Activated CD8-positive, alpha-beta T cell treated with anti-CD3 and anti-CD28 coated beads for 36 hours (primary cell): ENCODE measurements around the gene CERS1. TPM values are rescaled to one million over a fixed set of nuclear protein-coding genes. Genes with fewer than 3 reads are reported as not detected.
A peak's percentile ranks its signal among the peaks of the same experiment; 100 is the strongest.

ENCODE experiments used
- ATAC-seq: fragments of 200-7000 bp; cut with Tn5 transposase; one replicate; pipeline ENCODE4 v1.10.0; 2021; ENCODE audit warnings: mild to moderate bottlenecking, moderate library complexity
- CTCF ChIA-PET: fragments of 350-600 bp; sonication (Branson Sonifier 250); formaldehyde crosslinking; loops from one replicate; lab custom pipeline; 2021; ENCODE audit warnings: antibody characterized with exemption; lab: Charles Lee
- POLR2A ChIA-PET: fragments of 350-600 bp; sonication (Branson Sonifier 250); formaldehyde crosslinking; loops from one replicate; lab custom pipeline; 2021; ENCODE audit warnings: antibody characterized with exemption; lab: Charles Lee
- DNase-seq: peaks from one replicate; pipeline ENCODE4 v3.0.0-alpha.2; 2020
- H3K27ac Mint-ChIP-seq: one replicate; pipeline ENCODE4 v1.8.0; 2021; ENCODE audit warnings: mild to moderate bottlenecking, mixed read lengths
- H3K27me3 Mint-ChIP-seq: one replicate; pipeline ENCODE4 v1.8.0; 2021; ENCODE audit warnings: mixed read lengths
- H3K36me3 Mint-ChIP-seq: one replicate; pipeline ENCODE4 v1.8.0; 2021; ENCODE audit warnings: low read depth, mixed read lengths
- H3K4me1 Mint-ChIP-seq: one replicate; pipeline ENCODE4 v1.8.0; 2021; ENCODE audit warnings: low read depth, mixed read lengths
- H3K4me3 Mint-ChIP-seq: one replicate; pipeline ENCODE4 v1.8.0; 2021; ENCODE audit warnings: mild to moderate bottlenecking, moderate library complexity, mixed read lengths
- H3K9me3 Mint-ChIP-seq: one replicate; pipeline ENCODE4 v1.8.0; 2021; ENCODE audit warnings: mixed read lengths
- intact Hi-C: fragments of 100-400 bp; cut with micrococcal nuclease; formaldehyde crosslinking; loops from one replicate; pipeline ENCODE4 v1.10.0; 2022
- total RNA-seq, 2 experiments: library from RNA; stranded (reverse); gene quantifications; one replicate each; pipeline ENCODE4 v1.2.3, GENCODE V29; 2021
- TF ChIP-seq, protein P1 (sequence below): fragments of 200-600 bp; IDR thresholded peaks from one replicate; pipeline ENCODE4 v1.8.0; 2022; ENCODE audit warnings: antibody characterized with exemption, mild to moderate bottlenecking

Gene CERS1
- total RNA-seq, 2 experiments from 2014 or later = 0.18 to 0.36 TPM

DNA sequence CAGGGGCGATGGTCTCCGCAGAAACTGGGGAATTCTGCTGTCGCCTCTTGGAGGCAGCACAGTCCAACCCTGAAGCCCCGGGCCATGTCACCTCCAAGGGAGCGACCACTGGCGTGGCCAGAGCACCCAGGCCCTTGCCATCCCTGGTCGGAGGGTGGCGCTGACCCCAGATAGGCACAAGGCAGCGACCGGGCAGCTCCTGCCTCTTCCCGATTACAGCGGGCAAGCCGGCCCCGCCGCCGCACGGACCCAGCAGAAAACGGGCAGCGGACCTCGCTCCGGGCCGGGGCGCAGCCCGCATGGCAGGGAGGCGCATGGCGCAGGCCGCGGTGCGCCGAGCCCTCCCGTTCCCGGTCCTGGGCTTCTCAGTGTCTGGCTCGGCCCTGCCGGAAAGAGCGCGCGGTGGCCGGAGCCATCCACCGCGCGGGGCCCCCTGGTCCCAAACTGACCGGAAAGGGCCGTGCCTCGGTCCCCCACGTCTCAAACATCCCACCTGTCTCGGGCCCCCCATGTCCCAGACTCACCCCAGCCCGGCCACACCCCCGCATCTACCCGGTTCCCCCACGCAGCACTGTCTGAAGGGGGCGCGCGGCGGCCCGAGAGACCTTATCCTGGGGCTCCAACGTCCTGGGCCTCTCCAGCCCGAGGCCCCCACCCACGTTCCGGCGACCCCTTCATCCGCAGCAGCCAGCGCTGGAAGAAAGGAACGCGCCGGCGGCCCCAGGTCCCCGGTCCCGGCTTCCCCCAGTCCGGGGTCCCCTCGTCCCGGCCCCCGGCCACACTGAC lies 727 bp downstream of the CERS1 start:
- TF ChIP-seq, protein P1, sequence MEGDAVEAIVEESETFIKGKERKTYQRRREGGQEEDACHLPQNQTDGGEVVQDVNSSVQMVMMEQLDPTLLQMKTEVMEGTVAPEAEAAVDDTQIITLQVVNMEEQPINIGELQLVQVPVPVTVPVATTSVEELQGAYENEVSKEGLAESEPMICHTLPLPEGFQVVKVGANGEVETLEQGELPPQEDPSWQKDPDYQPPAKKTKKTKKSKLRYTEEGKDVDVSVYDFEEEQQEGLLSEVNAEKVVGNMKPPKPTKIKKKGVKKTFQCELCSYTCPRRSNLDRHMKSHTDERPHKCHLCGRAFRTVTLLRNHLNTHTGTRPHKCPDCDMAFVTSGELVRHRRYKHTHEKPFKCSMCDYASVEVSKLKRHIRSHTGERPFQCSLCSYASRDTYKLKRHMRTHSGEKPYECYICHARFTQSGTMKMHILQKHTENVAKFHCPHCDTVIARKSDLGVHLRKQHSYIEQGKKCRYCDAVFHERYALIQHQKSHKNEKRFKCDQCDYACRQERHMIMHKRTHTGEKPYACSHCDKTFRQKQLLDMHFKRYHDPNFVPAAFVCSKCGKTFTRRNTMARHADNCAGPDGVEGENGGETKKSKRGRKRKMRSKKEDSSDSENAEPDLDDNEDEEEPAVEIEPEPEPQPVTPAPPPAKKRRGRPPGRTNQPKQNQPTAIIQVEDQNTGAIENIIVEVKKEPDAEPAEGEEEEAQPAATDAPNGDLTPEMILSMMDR = no peak
- ChIA-PET POLR2A (interaction anchor here (1.2 to 2.1 kb wide), 2 partner anchors 16 to 23 kb away, joined by 3 to 11 read pairs; partner anchors contain the start of genes COPE and DDX49), CTCF (no interaction called here)
- Mint-ChIP-seq H3K27me3 (peaks cover 28% of the 10 kb centered on the region), H3K27ac (no peak overlapping the region), H3K36me3 (peaks cover 2% of the 10 kb centered on the region), H3K4me1 (peaks cover 2% of the 10 kb centered on the region), H3K4me3 (peak overlapping the region; percentile 45), H3K9me3 (no peaks in the 10 kb centered on the region)
- intact Hi-C loops = no loop called here
- ATAC-seq = no peak
- peak; percentile 14 for DNase-seq

DNA sequence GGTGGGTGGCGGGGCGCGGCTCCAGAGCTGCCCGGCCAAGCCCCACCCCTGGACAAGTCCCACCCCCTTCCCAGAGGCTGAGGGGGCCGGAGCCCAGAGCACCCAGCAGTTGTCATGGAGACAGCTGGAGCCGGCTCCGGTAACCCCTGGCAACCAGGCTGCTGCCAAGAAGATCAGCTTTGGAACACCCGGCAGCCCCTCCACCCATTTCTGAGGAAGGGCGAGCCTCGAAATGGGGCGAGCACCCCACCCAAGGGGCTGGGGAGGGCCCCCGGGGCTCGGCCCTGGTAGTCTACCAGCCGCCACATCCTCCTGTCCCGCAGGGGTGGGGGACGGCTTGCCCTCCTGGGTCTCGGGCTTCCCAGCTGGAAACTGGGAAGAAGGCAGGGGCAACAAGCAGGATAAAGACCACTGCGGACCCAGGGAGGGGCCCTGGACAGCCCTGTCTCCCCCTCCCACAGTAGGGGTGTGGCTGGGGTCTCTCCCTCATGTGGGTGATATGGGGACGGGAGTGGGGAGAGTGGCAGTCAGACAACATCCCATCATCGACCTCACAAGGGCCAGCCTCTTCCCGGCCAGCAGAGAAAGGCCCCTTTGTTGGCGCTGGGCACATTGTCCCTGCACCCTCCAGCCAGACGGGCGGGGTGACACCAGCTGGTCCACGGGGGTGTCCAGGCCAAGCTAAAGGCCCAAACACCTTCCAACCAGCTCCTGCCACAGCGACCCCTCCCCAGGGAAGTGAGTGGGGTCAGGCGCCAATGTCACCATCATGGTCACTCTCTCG lies 1.5 kb downstream of the CERS1 start:
- peaks cover 28% of the 10 kb centered on the region for H3K27me3 Mint-ChIP-seq
- POLR2A ChIA-PET = interaction anchor here (2.1 kb wide), 1 partner anchor 24 kb away, joined by 11 read pairs; the partner anchor contains the start of genes COPE and DDX49

DNA sequence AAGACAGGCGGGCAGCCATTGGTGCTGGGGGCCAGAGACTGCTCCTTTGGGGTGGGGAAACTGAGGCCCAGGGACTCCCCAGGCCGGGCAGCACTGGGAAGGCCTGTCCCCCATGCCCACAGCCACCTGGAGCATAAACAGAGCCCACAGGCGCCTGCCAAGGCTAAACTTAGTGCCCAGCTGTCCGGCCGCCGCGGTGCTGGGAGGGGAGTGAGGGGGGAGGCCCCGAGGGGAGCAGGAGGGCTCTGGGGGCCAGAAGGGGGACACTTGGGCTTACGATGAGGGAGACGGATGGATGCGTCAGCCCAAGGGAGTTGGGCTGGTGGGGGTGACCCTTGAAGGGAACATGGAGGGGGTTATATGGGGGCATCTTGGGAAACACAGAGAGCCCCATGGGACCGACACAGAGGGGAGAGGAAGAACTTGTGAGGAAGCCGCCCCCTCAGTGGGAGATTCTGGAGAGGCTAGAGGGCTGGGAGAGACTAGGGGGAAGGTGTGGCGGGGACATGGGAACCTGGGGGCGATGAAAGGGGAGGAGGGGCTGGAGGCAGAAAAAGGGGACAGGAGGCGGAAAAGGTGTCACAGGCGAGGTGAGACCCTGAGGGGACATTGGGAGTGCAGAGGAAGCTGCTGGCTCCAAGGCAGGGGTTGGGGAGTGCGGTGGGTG lies 2.2 kb downstream of the CERS1 start:
- CTCF ChIA-PET = no interaction called here
- Mint-ChIP-seq H3K4me3 (no peak overlapping the region), H3K4me1 (peaks cover 2% of the 10 kb centered on the region), H3K27me3 (peaks cover 28% of the 10 kb centered on the region), H3K36me3 (no peaks in the 10 kb centered on the region), H3K27ac (no peak overlapping the region), H3K9me3 (no peaks in the 10 kb centered on the region)
- TF ChIP-seq, protein P1 = no peak
- ATAC-seq = no peak
- POLR2A ChIA-PET = interaction anchor here (1.3 kb wide), 1 partner anchor 25 kb away, joined by 4 read pairs; the partner anchor contains the start of genes COPE and DDX49
- intact Hi-C loops = no loop called here
- no peak for DNase-seq

More for the DNA sequence above, 1.5 kb downstream of the CERS1 start:
- no peaks in the 10 kb centered on the region for H3K36me3 Mint-ChIP-seq
- ATAC-seq (no peak), DNase-seq (no peak)
- H3K9me3 Mint-ChIP-seq = no peaks in the 10 kb centered on the region
- peaks cover 2% of the 10 kb centered on the region for H3K4me1 Mint-ChIP-seq
- no peak overlapping the region for H3K4me3 Mint-ChIP-seq
- H3K27ac Mint-ChIP-seq = no peak overlapping the region
- CTCF ChIA-PET = no interaction called here
- TF ChIP-seq, protein P1 = no peak
- intact Hi-C loops = no loop called here

DNA sequence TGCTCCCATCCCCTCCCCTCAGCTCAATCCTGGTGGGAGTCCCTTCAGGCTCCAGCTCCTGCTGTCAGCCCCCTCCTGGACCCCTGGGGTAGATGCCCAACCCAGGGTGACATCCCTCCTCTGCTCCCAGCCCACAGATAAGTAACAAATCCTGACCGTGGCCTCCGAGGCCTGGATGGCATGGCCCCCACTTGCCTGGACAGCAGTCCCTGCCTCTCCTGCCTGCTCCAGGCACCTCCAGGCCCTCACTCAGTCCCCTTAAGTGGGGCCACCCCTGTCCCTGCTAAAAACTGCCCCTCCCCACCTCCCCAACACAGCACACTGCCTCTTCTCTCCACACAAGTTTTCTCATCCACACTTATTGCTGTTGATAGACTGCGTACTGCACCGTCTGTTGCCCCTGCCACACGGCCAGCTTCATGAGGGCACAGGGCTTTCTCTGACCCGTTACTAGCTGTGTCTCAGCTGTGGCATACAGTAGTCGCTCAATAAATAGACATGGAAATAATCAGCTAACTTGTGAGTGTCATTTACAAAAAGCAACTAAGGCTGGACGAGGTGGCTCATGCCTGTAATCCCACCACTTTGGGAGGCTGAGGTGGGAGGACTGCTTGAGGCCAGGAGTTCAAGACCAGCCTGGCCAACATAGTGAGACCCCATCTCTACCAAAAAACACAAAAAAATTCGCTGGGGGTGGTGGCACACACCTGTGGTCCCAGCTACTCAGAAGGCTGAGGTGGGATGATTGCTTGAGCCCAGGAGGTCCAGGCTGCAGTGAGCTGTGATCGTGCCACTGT lies 5.8 kb downstream of the CERS1 start:
- Mint-ChIP-seq H3K27me3 (peaks cover 14% of the 10 kb centered on the region), H3K4me1 (no peaks in the 10 kb centered on the region), H3K9me3 (no peaks in the 10 kb centered on the region), H3K27ac (no peak overlapping the region), H3K4me3 (no peak overlapping the region), H3K36me3 (no peaks in the 10 kb centered on the region)
- ATAC-seq (no peak), DNase-seq (no peak)
- CTCF ChIA-PET = no interaction called here
- TF ChIP-seq, protein P1 = no peak
- POLR2A ChIA-PET = interaction anchor here (0.6 kb wide), 1 partner anchor 112 kb away, joined by 3 read pairs; no protein-coding TSS in a partner anchor
- intact Hi-C loops = no loop called here
